HL-60 (cell line): Measurements from ENCODE around the gene PPCDC.

Experiments used
- POLR2AphosphoS5 ChIP-seq: IDR thresholded peaks from 2 replicates; pipeline ENCODE4 v1.6.1; 2012; ENCODE audit warnings: low read depth
- TF ChIP-seq, protein P1 (sequence below): IDR thresholded peaks from one replicate; pipeline ENCODE4 v1.5.1; 2011; ENCODE audit warnings: low read length, control low read depth, inconsistent platforms; ENCODE audit not compliant: insufficient read depth
- TF ChIP-seq, protein P2 (sequence below): IDR thresholded peaks from 2 replicates; pipeline ENCODE4 v1.6.1; 2012; ENCODE audit warnings: low read depth; ENCODE audit not compliant: insufficient replicate concordance

DNA sequence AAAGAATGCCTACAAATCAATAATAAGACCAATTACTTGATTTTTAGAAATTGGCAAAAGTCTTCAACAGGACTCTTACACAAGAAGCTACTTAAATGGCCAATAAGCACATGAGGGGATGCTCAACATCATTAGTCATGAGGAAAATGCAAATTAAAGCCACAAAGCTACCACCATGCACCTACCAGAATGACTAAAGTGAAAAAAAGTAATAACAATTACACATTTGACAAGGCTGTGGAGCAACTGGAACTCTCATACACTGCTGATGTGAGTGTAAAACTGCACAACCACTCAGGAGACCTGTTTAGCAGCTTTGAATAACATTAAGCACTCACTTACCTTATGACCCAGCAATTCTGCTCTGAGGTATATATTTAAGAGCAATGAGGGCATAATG is 68.4 kb downstream of the PPCDC start:
- TF ChIP-seq, protein P1, sequence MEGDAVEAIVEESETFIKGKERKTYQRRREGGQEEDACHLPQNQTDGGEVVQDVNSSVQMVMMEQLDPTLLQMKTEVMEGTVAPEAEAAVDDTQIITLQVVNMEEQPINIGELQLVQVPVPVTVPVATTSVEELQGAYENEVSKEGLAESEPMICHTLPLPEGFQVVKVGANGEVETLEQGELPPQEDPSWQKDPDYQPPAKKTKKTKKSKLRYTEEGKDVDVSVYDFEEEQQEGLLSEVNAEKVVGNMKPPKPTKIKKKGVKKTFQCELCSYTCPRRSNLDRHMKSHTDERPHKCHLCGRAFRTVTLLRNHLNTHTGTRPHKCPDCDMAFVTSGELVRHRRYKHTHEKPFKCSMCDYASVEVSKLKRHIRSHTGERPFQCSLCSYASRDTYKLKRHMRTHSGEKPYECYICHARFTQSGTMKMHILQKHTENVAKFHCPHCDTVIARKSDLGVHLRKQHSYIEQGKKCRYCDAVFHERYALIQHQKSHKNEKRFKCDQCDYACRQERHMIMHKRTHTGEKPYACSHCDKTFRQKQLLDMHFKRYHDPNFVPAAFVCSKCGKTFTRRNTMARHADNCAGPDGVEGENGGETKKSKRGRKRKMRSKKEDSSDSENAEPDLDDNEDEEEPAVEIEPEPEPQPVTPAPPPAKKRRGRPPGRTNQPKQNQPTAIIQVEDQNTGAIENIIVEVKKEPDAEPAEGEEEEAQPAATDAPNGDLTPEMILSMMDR, result no peak
- TF ChIP-seq, protein P2, sequence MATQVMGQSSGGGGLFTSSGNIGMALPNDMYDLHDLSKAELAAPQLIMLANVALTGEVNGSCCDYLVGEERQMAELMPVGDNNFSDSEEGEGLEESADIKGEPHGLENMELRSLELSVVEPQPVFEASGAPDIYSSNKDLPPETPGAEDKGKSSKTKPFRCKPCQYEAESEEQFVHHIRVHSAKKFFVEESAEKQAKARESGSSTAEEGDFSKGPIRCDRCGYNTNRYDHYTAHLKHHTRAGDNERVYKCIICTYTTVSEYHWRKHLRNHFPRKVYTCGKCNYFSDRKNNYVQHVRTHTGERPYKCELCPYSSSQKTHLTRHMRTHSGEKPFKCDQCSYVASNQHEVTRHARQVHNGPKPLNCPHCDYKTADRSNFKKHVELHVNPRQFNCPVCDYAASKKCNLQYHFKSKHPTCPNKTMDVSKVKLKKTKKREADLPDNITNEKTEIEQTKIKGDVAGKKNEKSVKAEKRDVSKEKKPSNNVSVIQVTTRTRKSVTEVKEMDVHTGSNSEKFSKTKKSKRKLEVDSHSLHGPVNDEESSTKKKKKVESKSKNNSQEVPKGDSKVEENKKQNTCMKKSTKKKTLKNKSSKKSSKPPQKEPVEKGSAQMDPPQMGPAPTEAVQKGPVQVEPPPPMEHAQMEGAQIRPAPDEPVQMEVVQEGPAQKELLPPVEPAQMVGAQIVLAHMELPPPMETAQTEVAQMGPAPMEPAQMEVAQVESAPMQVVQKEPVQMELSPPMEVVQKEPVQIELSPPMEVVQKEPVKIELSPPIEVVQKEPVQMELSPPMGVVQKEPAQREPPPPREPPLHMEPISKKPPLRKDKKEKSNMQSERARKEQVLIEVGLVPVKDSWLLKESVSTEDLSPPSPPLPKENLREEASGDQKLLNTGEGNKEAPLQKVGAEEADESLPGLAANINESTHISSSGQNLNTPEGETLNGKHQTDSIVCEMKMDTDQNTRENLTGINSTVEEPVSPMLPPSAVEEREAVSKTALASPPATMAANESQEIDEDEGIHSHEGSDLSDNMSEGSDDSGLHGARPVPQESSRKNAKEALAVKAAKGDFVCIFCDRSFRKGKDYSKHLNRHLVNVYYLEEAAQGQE, result no peak
- TF ChIP-seq POLR2AphosphoS5, result no peak
